Lower leg skin (tissue), 4 donors: ENCODE data around the gene PPP2R5C. TPM values are rescaled to one million over a fixed set of nuclear protein-coding genes. Genes with fewer than 3 reads are reported as not detected.

ENCODE experiments used
- DNase-seq, 2 donors: peaks; one replicate each; pipeline ENCODE4 v3.0.0-alpha.2; 2019; ENCODE audit warnings: low spot score in 2 of 2
- H3K4me3 ChIP-seq: fragments of 200-600 bp; sonication (generic); 2 replicates; pipeline ENCODE4 v1.5.1; 2017; ENCODE audit warnings: mild to moderate bottlenecking, low read depth; ENCODE audit not compliant: poor library complexity, severe bottlenecking
- CTCF ChIP-seq, 3 donors: fragments of 450-650 bp; IDR thresholded peaks; one replicate each; pipeline ENCODE4 v1.5.1; 2016; ENCODE audit warnings: antibody characterized with exemption in 3 of 3, mild to moderate bottlenecking in 3 of 3, moderate library complexity in 2 of 3
- POLR2A ChIP-seq, 2 donors: fragments of 450-650 bp; IDR thresholded peaks; one replicate each; pipeline ENCODE4 v1.6.1; 2016 to 2017; ENCODE audit warnings: antibody characterized with exemption in 2 of 2, mild to moderate bottlenecking in 1 of 2, moderate library complexity in 1 of 2
- WGBS, 2 donors: methylation state at CpG; one replicate each; pipeline ENCODE4 v1.1.5; 2018; 5-methylcytosine and 5-hydroxymethylcytosine counted together
- intact Hi-C: fragments of 100-400 bp; cut with DNase I; formaldehyde crosslinking; loops from one replicate; pipeline ENCODE4 v1.15.0; 2023; ENCODE audit warnings: low total_unique reads
- total RNA-seq, 4 donors: library from RNA; depleted of rRNA; stranded (reverse); fragments of >200 nt; gene quantifications; one replicate each; pipeline ENCODE4 v1.1.0, GENCODE V29; 2016

The PPP2R5C gene
- total RNA-seq, 4 donors from 2014 or later = 74.6 to 89.9 (median 80.3) TPM

- H3K4me3 ChIP-seq = no peak overlapping the region
- TF ChIP-seq POLR2A (IDR thresholded peaks at IDR 0.05) = no peak
- TF ChIP-seq CTCF (IDR thresholded peaks at IDR 0.05) = no peak
- WGBS, 2 donors = 79 to 85% methylated on average over 11 of the region's 11 CpGs
- intact Hi-C loops = no loop called here
- no peak for DNase-seq
Observed at GRCh38 chr14:101780390-101780789, 18.9 kb downstream of the PPP2R5C start.

- no peak for DNase-seq
- TF ChIP-seq POLR2A (IDR thresholded peaks at IDR 0.05) (no peak), CTCF (IDR thresholded peaks at IDR 0.05) (no peak)
- H3K4me3 ChIP-seq = no peak overlapping the region
- WGBS, 2 donors = 14 to 29% methylated on average over 8 to 9 of the region's 15 CpGs
- intact Hi-C loops = no loop called here
Observed at GRCh38 chr14:101780887-101781239, 19.4 kb downstream of the PPP2R5C start.

GRCh38 chr14:101781240-101782061 lies 19.9 kb downstream of the PPP2R5C start:
- DNase-seq = peak in 1 of 2 donors; percentile 87
- WGBS, 2 donors = 1% methylated on average over 39 to 64 of the region's 67 CpGs
- TF ChIP-seq POLR2A (IDR thresholded peaks at IDR 0.05) (no peak), CTCF (IDR thresholded peaks at IDR 0.05) (no peak)
- intact Hi-C loops = no loop called here
- H3K4me3 ChIP-seq = peak overlapping the region; percentile 17

- WGBS, 2 donors = 91 to 94% methylated on average over 11 to 12 of the region's 12 CpGs
Observed at GRCh38 chr14:101783260-101784016, 21.9 kb downstream of the PPP2R5C start.

GRCh38 chr14:101784631-101785030 lies 23.1 kb downstream of the PPP2R5C start:
- TF ChIP-seq POLR2A (IDR thresholded peaks at IDR 0.05) (no peak), CTCF (IDR thresholded peaks at IDR 0.05) (no peak)
- intact Hi-C loops = no loop called here
- 77 to 79% methylated on average over 5 to 6 of the region's 6 CpGs for WGBS, 2 donors
- no peak overlapping the region for H3K4me3 ChIP-seq
- no peak for DNase-seq

More at GRCh38 chr14:101783260-101784016, 21.9 kb downstream of the PPP2R5C start:
- TF ChIP-seq POLR2A (IDR thresholded peaks at IDR 0.05) = no peak
- TF ChIP-seq CTCF (IDR thresholded peaks at IDR 0.05) = no peak
- no peak overlapping the region for H3K4me3 ChIP-seq
- intact Hi-C loops = no loop called here
- peak in 1 of 2 donors; percentile 83 for DNase-seq
